Globus pallidus (tissue), 1 donor: ENCODE results near the gene SKI.

ENCODE experiments used
- DNase-seq: peaks from one replicate; pipeline ENCODE4 v3.0.0-alpha.2; 2015; ENCODE audit warnings: low spot score

The SKI gene

DNA sequence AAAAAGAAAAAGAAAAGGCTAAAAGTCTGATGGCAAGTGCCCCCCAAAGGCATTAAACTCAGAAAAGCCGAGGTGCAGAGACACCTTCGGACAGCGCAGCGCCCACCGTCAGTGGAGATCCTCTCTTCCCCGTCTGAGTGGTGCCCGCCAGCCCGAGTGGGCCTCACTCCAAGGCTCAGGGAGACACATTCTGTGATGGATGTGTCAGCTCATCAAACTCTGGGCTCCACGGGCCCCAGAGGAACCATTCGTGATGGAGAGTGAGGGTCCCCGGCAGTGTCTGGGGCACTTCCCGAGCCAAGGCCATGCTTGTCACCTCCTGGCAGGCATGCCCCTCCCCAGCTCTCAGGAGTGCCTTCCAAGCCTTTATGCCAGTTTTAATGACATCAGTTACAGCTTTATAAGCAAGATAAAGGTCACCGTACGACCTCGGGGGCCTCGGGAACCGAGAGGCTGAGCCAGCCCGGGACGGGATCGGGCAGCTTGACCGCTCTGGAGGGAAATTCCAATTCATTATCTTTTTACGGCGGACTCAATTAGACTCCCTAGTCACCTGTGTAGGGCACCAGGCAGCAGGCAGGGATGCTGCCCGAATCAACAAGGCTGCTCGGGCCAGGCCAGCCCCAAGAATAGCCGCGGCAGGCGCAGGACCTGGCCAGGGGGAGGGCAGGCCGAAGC, 113.7 kb downstream of the SKI start:
- DNase-seq: no peak

DNA sequence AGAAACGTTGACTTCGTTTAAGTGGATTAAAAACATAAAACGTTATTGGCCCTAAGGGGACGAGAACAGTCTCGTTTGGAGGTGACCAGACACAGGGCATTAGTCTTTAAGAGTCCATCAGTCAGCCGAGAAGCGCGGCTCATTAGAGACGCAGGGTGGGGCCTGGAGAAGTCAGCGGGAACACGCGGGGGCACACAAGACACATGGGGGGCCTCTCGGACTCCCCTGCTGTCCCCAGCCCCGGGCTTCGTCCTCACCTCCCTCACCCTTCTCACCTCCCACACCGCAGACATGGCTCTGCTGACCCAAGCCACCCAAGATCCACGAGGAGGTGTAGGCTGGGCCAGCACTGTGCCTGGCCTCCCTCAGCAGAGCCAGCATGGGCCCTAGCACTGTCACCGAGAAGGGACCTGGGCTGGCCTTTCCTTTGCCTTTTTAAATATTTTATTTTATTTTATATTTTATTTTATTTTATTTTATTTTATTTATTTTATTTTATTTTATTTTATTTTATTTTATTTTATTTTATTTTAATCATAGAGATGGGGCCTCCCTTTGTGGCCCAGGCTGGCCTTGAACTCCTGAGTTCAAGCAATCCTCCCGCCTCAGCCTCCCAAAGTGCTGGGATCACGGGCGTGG, 114.4 kb downstream of the SKI start:
- DNase-seq: no peak

DNA sequence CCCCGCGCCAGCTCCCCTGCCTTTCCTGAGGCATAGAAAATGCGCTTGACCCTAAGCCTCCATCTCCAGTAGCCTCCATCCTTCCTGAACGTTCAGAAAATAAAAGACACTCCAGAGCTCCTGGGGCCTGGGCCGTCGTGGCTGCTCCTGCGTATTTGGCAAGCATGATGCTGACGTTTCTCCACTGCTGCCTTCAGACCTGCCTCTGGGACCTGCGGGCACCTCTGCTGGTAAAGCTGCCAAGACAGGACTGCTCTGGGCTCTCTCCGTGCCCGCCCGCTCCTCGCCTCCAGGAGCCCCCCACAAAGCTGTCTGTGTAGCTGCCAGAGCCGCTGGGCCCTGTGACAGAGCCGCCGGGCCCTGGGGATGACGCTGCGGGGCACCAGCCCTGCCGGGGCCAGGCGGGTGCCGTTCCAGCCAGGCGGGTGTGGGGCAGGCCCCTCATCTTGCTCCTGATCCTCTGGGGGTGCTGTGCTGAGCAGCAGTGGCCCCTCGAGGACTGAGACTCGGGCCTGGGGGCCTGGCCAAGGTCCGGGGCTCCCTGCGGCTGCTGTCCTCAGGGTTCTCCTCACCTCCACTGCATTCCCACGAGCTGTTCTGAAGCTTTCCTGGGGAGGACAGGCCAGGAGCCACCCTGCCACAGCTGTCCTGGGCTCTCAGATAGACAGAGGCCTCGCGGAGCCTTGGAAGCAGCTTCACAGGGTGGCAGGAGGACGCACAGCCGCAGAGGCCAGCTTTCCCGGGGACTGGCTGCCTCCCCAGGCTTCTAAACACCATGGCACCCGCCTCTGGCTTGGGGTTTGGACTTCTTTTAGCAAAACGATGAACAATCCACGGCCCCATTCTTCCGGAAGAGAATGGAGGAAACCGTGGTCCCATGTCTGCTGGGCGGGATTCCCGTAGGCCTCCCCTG, 115.2 kb downstream of the SKI start:
- peak; percentile 19 for DNase-seq

DNA sequence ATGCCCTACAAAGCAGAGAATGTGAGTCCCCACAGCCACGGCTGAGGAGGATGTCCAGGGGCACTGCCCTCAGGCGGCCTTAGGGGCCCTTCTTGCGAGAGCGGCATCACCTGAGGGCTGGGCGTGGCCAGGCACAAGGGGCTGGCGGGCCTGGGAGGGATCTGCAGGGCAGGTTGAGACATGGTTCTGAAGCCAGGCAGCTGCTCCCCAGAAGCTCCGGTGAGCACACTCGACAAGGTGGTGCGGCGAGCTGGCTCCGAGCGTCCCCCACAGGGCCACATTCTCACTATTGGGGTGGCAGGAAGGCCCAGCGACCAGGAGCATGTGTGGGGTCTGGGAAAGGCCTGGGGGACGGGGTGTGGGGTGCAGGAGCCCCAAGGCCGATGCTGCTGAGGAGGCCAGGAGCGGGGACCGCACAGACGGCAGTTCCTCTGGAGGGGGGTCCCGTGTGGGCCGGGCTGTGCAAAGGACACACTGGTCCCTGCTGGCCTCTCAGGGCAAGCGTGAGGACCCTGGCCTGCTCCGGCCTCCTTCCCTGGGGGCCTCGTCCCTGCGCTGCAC, 116.1 kb downstream of the SKI start:
- DNase-seq: no peak

DNA sequence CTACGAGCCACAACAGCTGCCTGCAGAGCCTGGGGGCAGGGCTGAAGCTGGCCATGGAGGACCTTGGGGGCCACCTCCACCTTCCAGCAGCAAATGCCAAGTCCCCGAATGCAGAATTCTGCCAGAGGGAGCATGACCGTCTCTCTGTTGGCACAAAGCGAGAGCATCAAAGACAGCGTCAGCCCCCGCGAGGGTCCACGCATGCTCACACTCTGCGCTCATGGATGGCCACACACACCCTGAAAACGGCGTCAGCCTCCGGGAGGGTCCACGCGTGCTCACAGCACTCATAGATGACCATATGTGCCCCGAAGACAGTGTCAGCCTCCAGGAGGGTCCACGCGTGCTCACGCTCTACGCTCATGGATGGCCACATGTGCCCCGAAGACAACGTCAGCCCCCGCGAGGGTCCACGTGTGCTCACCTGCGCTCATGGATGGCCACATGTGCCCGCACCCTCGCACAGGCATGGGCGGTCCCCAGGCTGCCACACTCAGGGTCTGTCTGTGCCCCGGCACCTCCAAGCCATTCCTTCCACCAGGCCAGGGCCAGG, 116.7 kb downstream of the SKI start:
- DNase-seq: no peak

DNA sequence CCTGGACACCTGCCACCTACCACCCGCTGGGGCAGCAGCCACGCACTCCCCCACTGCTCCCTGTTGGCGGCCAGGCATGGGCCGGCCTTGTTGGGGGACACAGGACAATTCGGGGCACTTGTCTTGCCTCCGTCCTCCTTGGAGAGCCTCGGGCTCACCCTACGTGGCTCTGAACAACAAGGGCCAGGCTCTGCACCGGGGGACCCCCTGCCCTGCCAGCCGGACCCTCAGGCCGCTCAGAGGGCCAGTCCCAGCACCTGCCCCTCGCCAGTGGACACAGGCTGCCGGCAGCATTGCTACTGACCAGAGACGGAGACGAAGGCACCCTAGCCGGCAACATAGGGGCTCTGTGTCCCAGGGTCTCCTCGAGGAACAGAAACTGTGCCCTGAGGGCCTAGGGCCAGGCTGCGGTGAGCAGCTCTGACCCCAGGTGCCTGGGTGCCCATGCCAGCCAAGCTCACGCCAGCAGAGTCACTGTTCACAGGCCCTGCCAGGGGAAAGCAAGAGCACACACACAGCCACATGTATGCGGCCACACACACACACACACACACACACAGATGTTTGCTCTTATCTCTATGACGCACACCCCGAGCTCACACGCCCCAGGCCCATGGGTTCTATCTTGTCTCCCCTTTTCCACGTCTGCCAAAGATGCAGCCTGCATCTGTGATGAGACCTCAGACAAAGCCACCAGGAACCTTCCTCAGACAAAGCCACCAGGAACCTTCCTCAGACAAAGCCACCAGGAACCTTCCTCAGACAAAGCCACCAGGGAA, 117.4 kb downstream of the SKI start:
- no peak for DNase-seq

DNA sequence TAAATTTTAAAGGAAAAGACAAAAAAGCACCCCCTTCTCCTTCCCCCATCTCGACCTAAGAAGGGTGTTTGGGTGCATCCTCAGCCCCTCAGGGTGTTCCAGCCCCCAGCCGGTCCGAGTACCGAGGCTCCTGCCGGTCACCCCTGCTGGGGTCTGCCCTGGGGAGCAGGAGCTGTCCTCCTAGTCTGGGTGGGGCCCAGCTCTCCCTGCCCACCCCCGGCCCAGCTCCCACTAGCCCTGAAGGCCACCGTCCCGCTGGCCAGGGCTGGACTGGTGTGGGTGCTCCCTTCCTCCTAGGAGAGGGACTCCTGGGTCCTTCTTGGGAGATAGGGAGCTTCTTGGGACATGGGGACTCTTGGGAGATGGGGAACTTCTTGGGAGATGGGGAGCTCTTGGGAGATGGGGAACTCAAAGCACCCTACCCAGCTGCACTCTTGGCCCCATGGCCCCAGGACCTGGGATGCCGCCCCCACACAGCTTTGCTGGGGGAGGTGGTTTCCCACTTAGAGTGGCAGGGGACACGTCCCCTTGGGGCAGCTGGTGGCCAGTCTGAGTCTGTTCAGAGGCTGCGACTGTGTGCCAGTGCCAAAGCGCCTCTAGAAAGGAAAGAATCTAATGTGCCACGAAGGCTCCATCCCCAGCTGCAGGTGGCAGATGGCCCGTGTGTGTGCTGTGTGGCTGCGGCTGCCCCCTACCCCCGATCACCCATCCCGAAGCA, 118.7 kb downstream of the SKI start:
- DNase-seq: no peak

DNA sequence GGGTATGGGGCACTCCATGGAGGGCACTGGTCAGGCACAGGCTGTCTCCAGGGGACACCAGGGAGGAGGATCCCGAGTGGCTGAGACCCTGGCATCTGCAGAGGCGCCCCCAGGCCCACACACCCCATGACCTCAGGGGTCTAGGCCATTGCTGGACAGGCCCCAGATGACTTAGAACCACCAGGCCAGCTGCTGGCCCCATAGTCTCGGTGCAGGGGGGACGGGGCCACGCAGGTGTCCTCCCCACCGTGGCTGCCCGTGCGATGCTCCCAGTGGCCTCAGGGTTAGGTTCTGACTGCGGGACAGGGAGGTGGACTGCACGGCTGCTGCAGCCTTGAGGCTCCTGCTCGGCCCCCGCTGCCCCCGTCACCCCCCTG, 119.3 kb downstream of the SKI start:
- DNase-seq: no peak

DNA sequence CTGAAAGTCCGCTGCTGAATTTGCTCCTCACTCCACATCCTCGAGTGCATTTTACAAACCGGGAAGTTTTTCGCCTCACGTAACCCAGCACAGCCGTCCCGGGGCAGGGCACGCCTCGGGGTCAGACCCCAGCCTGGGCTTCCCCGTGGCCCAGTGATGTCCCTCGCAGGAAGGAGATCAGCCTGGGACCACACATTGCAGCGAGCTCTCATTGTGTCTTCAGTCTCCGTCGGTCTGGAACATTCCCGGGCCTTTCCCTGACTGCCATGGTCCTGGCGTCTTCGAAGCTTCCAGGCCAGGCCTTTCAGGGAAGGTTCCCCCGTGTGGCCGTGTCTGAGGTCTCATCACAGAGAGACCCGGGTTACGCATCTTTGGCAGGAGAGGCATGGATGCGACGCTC, 119.8 kb downstream of the SKI start:
- no peak for DNase-seq

DNA sequence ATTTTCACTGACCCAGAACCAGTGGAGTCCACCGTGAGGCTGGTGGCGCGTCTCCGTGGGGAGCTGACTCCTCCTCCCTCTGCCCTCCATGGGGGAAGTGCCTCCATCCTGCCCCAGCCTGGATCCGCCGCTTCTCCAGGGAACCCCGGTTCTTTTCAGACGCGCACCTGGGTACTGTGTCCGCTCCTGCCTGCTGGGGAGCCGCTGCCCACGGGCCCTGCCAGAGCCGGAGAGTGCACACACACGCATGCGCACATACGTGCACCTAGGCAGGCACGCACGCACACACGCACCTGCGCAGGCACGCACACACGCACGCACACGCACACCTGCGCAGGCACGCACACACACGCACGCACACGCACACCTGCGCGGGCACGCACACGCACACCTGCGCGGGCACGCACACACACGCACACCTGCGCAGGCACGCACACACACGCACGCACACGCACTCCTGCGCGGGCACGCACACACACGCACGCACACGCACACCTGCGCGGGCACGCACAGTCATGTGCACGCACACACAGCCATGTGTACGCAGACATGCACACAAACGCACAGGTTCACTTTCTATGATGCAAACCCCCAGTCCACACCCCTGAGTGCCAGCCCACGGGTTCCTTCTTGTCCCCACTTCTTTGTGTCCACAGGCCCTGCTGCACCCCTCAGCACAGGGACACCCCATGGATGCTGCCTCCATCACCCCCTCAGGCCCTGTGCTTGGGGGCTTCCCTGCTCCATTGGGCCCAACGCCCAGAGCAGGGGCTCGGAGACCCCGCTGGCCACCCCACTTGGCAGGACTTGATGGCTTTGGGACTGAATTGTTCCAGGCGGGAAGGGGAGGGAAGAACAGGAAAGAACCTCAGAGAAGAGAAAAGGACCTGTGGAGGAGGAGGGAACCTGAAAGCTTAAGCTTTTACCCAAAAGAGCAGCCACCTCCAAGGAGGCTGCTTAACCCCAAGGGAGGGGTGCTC, 120.5 kb downstream of the SKI start:
- DNase-seq: no peak

DNA sequence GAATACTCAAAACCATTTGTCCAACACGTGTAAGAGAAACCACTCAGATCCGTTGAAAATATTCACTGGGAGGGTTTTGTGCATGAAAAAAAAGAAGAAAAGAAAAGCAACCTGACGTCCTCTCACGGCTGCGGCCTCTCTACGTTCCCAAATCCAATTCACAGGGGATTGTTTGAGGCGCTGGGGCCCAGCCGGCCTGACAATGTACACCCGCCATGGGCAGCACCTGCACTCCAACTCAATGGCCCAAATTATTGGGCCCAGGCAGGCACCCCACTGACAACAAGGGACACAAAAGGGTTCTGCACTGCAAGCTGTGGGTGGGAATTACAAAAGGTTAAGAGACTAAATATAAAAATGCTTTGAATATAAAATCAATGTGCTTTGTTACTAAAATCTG, 121.7 kb downstream of the SKI start:
- no peak for DNase-seq

DNA sequence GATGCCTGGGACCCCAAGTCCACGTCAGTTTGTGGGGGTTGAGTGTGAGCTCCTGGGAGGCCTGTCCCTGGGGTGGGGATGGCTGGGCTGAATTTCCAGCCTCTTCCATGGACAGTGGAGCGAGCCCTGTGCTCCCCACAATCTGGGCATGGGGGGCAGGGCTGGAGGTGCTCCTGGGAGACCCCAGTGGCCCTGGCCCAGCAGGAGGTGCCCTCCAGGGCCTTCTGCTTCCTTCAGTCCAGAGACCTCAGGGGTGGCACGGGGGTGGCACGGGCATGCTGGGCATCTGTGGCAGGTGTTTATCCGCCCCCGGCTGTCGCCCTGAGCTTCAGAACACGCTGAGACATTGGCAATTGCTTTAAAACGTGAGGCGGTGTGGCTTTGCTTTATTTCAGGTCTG, 122.4 kb downstream of the SKI start:
- no peak for DNase-seq

DNA sequence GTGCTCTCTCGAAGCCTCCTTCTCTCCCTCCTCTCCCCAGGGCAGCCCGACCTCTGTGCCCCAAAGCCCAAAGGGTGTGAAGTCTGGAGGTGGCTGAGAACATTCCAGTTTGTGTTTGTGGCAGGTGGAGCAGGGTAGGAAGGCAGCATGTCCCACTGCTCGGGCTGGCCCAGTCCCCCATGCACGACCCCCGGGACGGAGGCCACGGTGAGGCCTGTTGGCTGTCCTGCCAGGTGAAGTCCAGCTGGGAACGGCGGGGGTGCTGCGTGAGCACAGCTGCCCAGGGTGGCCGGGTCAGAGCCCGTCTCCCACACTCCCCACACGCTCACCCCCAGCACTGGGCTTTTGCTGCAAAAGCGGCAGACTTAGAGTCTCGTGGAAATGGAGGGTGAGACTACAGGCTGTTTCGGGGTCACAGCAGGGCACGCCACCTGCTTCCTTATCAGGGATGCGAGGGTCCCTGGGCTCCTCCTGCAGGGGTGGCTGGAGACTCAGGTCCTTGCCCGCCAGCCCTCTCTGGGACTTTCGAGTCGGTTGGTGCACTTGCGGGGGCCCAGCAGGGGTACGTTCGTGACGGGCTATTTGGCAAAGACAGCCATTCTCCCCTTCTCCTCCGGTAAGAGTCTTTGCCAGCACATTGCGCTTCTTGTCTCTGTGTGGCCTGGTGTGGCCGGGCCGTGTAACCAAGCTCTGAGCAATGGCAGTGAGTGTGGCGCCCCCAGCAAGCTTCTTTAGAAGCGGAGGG, 123.0 kb downstream of the SKI start:
- DNase-seq: no peak

DNA sequence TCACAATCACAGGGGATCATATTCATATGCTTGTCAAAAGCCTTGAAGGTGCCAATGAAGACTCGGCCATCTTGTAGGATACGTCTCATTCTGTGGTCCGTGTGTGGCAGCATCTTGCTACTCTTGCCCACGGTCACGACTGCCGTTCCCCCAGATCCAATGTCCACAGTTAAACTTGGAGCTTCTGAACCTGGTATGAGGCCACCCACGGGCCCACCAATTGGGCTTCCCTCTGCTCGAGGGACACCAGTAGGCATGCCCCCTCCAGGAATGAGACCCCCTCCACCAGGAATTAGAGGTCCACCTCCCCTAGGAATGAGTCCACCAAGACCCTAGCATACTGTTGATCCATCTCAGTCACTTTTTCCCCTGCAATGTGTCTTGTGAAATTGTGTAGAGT, 123.6 kb downstream of the SKI start:
- no peak for DNase-seq

DNA sequence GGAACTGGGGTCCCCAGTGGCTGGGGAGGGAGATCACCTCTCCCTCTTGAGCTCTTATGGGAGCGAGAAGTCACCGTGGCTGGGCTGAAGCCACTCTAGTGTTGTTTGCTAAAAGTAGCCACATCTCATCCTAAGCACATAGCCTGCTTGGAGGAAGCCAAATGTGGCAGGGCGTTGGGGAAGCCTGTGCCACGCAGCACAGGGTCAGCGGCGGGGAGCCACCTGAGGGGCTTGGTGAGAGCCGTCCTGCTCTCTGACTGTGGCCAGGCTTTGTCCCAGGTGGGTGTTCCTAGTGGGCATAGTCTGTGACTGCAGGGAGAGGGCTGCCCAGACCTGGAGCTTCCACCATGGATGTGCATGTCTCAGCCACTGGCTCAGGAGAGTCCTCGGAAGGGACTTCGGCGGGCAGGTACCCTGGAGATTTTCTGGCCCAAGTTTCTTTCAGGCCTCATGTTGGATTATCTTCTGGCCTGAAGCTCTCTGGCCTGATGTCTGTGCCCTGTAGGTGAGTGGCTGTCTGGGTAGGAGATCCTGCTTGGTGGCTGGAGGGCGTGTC, 124.3 kb downstream of the SKI start:
- no peak for DNase-seq

DNA sequence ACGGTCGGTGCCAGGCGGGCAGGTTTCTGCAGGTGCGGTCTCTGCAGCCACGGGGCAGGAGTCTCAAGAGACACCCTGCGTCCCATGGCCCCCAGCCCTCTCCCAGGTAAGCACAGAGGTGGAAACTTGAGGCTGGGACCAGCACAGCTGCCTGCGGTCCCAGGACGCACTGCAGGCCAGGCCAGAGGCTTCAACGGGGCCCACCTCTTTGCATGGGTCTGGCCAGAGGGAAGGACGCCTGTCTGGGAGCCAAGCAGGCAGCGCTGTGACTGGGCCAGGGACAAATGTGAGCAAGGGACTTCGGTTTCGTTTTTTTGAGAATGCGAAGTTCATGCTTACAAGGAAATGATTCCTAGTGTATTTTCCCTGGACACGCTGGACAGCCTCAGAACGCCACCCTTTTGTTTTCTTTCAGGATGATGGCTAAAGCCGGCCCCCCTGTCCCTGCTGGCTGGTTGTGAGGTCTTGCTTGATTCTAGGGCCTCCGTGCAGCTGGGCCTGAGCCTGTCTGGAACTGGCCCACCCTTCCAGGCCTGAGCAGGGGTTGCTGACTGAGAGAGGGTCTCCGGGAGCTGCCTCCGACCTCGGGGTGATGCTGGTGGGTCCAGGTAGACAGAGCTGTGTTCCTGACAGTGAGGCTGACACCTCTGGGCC, 124.9 kb downstream of the SKI start:
- DNase-seq: no peak

DNA sequence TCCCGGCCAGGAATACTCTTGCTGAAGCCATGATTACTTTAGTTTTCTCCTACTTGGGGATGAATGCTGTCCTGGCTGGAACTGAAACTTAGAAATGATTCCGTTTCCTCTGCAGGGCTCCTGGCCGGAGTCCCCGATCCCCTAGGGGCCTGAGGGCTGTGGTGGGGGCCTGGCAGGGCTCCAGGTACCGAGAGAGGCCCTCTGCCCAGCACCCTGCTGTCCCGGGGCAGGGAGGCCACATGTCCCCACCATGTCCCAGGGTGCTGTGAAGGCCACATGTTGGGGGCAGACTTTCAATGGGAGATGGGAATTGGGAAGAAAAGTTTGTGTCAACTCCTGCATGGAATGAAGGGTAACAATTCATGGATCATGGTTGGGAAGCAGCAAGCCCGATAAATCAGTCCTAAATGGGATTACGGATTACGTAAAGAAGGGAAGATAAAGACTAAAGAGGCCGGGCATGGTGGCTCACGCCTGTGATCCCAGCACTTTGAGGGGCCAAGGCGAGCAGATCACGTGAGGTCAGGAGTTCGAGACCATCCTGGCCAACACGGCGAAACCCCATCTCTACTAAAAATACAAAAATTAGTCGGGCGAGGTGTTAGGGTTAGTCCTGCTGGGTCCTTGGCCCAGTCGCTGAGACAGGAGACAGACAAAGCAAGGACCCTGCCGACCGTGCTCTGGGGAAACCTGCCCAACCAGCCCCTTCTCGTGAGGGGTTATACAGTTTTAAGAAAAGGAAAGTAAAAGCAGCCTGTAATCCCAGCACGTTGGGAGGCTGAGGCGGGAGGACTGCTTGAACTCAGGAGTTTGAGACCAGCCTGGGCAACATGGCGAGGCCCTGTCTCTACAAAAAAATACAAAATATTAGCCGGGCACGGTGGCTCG, 125.7 kb downstream of the SKI start:
- no peak for DNase-seq
